HG03442 (cell line): ENCODE results near the gene RHOF.

Experiments used
- ATAC-seq: cut with Tn5 transposase; IDR thresholded peaks from one replicate; pipeline ENCODE4 v1.9.1; 2021; ENCODE audit warnings: mild to moderate bottlenecking, moderate library complexity; ENCODE audit not compliant: unreplicated experiment

RHOF gene

DNA sequence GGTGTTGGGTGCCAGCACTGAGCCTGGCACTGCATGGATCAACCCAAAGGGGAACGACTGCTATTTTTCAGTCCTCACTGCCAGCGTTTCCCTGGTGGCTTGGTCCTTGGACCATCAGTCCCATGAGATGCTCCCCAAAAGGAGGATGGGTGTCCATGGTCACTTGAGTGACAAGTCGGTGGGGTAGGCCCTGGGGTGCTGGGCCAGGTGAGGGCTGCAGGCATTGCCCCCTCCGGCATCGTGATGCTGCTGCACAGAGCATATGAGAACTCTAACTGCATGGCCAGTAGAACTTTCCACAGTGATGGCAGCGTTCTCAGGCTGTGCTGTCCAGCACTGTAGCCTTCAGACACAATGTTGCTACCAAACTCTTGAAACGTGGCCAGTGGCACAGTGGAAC, 26.6 kb upstream of the RHOF start:
- ATAC-seq: no peak

DNA sequence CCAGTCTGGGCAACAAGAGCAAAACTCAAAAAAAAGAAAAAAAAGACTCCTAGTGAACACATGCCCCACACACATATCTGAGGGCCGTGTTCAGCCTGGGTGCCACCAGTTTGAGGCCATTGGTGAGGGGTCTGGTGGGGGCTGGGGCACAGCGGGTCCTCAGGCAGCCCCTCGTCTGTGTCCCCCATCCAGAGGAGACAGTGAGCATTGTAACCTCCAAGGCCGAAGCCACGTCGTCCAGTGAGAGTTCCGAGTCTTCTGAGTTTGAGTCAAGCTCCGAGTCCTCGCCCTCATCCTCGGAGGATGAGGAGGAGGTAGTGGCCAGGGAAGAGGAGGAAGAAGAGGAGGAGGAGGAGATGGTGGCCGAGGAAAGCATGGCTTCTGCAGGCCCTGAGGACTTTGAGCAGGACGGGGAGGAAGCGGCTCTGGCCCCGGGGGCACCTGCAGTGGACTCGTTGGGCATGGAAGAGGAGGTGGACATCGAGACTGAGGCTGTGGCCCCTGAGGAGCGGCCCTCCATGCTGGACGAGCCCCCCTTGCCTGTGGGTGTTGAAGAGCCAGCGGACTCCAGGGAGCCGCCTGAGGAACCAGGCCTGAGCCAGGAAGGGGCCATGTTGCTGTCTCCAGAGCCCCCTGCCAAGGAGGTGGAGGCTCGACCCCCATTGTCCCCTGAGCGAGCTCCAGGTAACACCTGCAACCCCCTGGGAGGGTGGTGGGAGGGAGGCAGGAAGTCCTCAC, 25.9 kb upstream of the RHOF start:
- no peak for ATAC-seq

DNA sequence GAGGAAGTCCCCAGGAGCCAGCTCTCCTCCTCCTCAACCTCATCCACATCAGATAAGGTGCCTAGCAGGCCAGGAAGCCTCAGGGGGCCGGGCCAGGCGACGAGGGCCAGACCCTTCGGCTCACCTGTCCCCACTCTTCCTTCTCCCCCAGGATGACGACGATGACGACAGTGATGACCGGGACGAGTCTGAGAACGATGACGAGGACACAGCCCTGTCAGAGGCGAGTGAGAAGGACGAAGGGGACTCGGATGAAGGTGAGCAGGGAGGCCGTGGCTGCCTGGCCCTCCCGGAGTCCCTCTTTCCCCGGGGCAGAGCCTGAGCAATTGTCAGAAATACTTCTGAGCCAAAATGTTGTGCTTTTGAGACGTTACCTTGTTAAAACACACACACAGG, 24.2 kb upstream of the RHOF start:
- ATAC-seq: no peak

DNA sequence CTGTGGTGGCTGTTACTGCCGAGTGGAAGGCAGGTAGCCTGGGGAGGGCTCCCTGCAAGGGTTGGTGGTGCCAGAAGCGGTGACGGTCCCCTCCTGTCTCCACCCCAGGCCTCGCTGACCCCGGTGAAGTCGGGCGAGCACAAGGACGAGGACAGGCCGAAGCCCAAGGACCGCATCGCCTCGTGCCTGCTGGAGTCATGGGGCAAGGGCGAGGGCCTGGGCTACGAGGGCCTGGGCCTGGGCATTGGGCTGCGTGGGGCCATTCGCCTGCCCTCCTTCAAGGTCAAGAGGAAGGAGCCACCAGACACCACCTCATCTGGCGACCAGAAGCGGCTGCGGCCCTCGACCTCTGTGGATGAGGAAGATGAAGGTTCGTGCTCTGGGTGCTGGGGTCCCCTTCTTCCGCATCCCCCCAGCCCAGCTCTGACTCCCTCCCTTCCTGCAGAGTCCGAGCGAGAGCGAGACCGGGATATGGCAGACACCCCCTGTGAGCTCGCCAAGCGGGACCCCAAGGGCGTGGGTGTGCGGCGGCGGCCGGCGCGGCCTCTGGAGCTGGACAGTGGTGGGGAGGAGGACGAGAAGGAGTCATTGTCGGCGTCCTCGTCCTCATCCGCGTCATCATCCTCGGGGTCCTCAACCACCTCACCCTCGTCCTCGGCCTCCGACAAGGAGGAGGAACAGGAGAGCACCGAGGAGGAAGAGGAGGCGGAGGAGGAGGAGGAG, 23.6 kb upstream of the RHOF start:
- no peak for ATAC-seq

DNA sequence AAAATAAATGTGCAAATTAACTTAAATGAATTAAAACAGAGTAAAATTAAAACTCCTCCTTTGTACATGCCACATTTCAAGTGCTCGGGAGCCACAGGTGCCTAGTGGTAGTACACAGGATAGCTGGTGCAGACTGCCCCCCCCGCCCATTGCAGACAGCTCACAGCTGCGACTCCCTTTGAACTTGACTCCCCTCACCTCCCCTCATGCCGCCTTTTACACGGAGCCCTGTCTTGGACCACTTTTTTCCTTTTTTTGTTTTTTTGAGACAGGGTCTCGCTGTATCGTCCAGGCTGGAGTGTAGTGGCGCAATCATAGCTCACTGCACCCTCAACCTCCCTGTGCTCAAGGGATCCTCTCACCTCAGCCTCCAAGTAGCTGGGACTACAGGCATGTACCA, 21.8 kb upstream of the RHOF start:
- ATAC-seq: no peak

DNA sequence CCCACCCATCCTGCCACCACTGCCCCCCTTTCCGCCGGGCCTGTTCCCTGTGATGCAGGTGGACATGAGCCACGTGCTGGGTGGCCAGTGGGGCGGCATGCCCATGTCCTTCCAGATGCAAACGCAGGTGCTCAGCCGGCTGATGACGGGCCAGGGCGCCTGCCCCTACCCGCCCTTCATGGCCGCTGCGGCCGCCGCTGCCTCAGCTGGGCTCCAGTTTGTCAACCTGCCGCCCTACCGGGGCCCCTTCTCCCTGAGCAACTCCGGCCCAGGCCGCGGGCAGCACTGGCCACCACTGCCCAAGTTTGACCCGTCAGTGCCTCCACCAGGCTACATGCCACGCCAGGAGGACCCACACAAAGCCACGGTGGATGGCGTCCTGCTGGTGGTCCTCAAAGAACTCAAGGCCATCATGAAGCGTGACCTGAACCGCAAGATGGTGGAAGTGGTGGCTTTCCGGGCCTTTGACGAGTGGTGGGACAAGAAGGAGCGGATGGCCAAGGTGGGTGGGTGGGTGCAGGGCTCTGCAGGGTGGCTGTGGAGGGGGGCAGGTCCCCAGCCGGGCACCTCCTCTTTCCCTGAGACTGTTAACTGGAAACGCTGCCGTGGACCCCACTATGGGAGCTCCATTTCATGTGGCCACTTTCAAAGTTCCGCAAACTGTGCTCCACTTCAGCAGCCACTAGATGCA, 21.1 kb upstream of the RHOF start:
- no peak for ATAC-seq

DNA sequence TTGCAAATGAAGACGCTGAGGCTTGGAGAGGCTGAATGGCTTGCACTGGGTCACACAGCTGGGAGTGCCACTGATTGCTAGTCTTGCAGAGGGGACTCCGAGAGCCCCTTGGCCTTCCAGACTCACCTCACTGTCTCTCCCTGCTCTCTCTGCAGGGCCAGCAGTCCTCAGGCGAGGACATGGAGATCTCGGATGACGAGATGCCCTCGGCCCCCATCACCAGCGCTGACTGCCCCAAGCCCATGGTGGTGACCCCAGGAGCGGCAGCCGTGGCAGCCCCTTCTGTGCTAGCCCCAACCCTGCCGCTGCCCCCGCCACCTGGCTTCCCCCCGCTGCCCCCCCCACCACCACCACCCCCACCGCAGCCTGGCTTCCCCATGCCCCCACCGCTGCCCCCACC, 20.5 kb upstream of the RHOF start:
- ATAC-seq: no peak

DNA sequence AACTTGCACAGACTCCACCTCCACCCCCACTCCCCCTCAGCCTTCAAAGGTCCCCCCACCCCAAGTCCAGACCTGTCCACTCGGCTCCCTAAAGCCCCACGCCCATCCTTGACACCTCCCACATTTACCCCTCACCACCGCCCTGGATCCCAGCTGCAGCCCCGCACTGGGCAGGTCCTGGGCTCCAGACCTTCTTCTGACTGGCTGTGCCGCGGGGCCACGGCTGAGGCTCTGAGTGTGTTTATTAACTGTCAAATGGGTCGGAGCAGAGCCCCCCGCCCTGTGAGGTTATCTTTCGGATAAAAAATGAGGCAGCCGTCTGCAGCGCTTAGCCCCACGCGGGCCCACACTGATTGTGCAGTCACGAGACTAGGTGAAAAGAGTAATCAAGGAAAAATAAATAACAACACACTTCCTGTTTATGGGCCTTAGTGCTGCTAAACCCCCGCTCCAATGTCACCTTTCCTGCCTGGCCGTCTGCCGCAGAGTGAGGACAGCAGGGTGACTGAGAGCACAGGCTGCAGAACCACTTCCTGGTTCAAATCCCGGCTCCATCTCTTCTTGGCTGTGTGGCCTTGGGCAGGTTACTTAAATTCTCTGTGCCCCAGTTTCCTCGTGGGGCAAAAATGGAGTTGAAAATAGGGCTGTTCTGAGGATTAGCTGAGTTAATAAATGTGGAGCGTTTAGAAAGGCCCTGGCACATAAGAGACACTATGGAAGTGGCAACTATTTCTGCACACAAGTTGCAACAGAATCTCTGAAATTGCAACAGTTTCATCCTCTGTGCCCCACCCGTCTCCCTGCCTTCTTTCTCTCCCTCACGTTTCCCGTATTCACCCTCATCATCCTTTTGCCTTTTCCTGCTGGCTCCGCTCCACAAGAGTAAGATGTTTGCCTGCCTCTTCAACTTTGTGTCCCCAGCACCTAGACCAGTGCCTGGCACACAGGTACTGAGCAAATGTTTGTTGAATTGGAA, 19.7 kb upstream of the RHOF start:
- ATAC-seq: no peak

DNA sequence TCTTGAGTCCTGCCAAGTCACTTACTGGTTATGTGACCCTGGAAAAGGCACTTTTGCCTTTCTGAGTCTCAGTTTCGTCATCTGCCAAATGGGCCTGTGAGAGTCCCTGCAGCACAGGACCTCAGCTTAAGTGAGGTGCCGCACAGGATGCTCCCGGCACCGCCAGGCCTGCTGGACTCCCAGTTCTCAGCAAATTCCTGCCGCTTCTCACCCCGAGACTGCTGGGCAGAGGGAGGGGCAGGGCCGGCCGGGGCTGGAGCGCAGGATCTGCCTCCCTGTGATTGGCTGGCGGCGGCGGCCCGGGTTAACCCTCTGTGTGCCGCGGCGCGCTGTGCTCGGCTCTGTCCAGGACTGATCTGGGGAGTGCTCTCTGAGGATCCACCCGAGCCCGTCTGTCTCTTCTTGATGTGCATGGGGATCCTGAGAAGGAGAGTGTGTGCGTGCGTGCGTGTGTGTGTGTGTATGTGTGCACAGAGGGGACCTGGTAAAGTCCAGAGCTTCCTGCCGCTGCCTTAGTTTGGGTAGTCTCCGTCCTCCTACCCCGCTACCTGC, 18.9 kb upstream of the RHOF start:
- peak; percentile 31 for ATAC-seq

DNA sequence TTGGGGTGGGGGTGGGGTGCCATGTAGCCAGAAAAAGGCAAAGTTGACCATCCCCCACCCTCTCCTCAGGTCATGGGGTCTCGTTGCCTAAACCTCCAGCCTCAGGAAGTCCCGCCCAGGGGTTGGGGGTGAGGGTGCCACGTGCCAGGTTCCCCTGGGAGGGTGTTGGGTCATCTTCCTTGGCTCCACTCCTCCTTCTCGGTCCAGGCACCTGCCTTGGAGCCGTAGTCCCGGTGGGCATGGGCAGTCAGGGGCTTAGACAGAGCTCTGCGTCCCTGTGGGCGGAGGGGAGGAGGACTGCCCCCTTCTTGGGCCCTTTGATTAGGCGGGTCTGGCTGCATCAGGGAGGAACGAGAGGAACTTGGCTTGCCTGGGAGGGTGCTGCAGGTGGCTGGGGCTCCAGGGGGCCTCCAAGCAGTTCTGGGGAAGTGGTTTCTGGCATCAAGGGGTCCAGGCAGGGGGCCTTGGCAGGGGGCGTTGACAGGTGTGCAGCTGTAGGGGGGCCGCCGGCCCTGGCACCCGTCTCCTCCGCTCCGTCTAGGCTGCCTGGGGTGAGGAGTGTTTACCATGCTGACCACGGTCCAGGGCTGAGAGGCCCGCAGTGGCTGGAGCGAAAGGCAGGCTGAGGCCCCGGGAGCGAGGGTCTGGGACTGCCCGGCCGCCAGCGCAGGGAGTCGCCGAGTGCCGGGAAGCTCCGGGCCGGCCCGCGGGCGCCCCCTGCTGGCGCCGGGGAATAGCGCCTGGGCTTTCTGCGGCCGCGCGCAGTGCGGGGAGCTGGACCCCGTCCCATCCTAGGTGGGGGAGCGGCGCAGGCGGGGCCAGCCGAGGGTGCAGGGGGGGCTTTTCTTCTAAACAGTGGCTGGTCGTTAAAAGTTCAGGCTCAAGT, 18.2 kb upstream of the RHOF start:
- peak; percentile 68 for ATAC-seq

DNA sequence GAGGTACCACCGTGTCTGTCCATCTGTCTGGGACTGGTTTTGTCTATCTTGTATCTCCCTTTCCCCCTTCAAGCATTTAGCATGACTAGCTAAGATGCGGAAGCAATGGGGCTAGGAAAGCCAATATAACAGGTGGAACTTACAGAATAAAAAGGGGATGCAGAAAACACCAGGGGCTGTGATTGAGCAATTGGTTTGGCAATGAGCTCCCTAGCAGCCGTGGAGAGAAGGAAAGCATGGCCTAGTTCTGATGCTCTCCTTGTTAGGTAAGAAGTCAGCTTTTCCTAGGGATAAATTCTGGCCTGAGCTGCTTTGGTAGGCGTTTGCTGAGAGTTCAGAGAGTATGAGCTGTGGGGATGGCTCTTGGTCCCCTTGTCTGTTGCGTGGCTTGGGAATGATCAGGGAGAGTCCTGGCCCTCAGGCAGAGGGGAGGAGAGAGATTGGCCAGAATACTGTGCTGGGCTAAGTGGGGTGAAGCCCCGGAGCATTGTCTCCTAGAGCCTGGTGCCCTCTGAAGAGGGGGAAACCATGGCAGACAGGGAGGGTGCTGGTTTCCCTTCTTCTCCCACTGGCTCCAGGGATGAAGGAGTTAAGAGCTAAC, 17.4 kb upstream of the RHOF start:
- no peak for ATAC-seq

DNA sequence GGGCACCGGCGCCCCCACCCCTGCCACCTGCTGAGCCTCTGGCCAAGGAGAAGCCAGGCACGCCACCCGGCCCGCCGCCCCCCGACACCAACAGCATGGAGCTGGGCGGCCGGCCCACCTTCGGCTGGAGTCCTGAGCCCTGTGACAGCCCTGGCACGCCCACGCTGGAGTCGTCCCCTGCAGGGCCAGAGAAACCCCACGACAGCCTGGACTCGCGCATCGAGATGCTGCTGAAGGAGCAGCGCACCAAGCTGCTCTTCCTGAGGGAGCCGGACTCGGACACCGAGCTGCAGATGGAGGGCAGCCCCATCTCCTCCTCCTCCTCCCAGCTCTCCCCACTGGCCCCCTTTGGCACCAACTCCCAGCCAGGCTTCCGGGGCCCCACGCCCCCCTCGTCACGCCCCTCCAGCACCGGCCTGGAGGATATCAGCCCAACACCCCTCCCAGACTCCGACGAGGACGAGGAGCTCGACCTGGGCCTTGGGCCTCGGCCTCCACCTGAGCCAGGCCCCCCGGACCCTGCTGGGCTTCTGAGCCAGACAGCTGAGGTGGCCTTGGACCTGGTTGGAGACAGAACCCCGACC, 16.8 kb upstream of the RHOF start:
- no peak for ATAC-seq

DNA sequence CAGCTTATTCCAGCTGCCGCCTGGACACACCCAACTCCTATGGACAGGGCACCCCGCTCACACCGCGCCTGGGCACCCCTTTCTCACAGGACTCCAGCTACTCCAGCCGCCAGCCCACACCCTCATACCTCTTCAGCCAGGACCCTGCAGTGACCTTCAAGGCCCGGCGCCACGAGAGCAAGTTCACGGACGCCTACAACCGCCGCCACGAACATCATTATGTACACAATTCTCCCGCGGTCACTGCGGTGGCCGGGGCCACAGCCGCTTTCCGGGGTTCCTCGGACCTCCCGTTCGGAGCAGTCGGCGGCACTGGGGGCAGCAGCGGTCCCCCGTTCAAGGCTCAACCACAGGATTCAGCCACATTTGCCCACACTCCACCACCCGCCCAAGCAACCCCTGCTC, 16.2 kb upstream of the RHOF start:
- ATAC-seq: no peak

DNA sequence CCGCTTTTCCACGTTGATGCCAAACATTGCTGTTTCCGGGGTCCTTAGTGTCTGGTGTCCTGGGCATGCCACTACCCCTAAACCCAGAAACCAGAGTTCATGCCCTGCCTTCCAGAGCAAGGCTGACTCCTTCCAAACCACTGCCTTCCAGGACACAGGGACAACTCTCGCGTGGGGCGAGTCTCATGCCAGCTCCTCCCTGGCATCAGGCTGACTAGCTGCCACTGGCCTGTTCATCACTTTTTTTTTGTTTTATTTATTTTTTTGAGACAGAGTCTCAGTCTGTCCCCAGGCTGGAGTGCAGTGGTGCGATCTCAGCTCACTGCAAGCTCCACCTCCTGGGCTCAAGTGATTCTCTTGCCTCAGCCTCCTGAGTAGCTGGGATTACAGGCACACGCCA, 15.1 kb upstream of the RHOF start:
- no peak for ATAC-seq

DNA sequence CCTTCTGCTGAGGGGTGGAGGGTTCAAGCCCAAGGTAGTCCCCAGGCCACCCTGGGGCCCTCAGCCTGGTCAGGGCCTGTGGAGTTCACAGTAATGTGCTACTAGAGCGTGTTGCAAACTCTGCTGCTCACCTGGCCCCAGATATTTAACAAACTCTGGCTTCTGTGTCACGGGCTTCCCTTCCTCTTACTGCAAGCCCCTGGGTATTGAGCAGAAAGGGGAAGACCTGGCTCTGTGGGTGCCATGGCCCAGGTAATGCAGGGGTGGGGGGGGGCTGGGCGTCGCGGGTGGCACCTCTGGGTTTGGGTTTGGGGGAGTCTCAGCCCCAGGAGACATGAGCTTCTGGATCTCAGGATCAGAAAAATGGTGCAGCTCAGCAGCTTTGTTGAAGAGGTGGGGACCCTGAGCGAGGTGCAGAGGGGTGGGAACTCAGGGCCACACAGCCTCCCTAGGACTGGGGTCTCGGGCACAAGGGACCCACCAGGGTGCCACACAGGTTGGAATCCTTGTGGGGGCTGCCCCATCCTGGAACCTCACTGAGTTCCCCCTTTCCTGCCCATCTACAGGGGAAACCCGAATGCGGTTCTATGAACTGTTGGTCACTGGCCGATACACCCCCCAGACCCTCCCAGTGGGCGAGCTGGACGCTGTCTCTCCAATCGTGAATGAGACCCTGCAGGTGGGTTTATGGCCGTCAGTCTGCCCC, 14.3 kb upstream of the RHOF start:
- no peak for ATAC-seq

DNA sequence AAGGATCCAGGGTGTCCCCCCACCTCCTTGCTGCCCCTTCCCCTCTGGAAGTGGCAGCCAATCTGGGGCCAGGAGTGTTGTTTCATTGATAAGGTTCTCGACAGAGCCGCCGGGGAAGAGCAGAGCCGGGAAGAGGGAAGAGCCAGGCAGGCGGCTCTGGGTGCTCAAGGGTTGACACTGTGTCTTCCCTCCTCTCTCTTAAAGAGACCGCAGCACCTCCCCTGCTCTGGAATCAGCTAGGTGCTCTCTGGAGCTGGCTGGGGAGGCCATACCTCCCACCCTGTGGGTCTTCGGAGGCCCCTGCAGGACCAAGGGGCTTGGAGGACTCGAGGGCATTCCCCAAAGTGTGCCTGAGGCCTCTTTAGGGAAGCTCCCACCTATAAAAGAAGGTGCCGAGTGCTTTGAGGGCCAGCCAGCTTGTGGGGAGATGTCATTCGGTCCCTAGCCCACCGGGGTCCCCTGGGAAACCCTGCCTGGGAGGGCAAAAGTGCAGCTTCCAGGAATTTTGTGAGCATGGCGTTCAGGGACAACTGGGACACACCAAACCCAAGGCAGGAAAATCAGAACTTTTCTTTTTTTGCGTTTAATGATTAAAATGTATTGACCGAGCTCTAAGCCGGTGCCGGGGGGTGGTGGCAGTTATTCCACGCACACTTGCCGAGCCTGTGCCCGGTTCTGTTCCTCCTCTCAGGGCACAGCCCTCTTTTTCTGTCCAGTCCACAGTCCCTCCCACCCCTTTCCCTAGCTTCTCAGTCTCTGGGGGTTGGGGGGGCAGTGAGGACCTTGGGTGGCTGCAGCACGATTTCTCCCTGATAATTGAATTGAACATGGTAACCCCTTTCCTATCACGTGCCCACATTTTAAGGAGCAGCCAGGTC, 13.3 kb upstream of the RHOF start:
- no peak for ATAC-seq

DNA sequence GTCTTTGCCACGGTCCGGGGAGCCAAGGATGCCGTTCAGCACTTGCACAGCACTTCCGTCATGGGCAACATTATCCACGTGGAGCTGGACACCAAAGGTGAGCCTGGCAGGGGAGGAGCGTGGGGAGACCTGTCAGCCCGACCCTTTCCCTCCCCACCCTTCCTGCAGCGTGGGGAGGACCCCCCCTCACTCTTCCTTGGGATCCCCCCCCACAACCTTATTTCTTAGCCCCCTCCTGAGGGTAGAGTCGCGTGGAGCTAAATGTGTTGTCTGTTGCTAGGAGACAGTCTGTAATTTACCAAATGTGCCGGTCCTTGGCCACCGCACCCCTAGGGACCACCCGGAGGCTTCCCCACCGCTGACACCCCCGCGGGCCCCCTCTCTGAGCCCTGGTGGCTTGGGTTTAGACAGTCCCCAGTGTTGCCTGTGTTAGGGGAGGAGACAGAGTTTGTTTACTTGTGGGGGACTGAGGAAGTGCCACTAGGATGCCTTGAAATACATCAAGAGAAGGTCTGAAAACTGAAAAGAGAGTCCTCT, 12.6 kb upstream of the RHOF start:
- ATAC-seq: no peak
